GM12891 (cell line): ENCODE data around the gene RAB13. TPM values are rescaled to one million over a fixed set of nuclear protein-coding genes. Genes with fewer than 3 reads are reported as not detected.
"Not testable (repeated sequence)": the region's sequence is repeated elsewhere in the genome, so short reads cannot be mapped to it uniquely, and the experiment has no call there.

Source experiments
- DNase-seq: peaks from one replicate; pipeline ENCODE4 v3.0.0; 2011; ENCODE audit warnings: low spot score; ENCODE audit not compliant: insufficient read length
- FAIRE-seq: peaks from 2 replicates; lab custom pipeline; 2011; peaks lifted over from hg19 to GRCh38; lab: Jason Lieb, UNC
- PAX5 ChIP-seq: IDR thresholded peaks from 2 replicates; pipeline ENCODE4 v1.6.1; 2011; ENCODE audit warnings: low read length, moderate library complexity, mild to moderate bottlenecking; ENCODE audit not compliant: insufficient read depth, severe bottlenecking
- POLR2A ChIP-seq: IDR thresholded peaks from 2 replicates; pipeline ENCODE4 v1.6.1; 2011; ENCODE audit warnings: low read depth, low read length, control low read depth
- POLR2AphosphoS5 ChIP-seq: IDR thresholded peaks from 2 replicates; pipeline ENCODE4 v1.6.1; 2011; ENCODE audit warnings: low read depth, low read length, control low read depth
- POU2F2 ChIP-seq: IDR thresholded peaks from 2 replicates; pipeline ENCODE4 v1.6.1; 2011; ENCODE audit warnings: low read depth, mild to moderate bottlenecking, control low read depth, low read length, moderate library complexity
- SPI1 ChIP-seq: IDR thresholded peaks from 2 replicates; pipeline ENCODE4 v1.6.1; 2011; ENCODE audit warnings: low read depth, low read length, control low read depth
- TAF1 ChIP-seq: IDR thresholded peaks from 2 replicates; pipeline ENCODE4 v1.6.1; 2011; ENCODE audit warnings: low read depth, low read length, control low read depth
- polyA plus RNA-seq: library from polyadenylated mRNA; unstranded; fragments of >200 nt; gene quantifications from one replicate; pipeline ENCODE4 v1.2.1, GENCODE V29; 2012; ENCODE audit warnings: low read depth, missing spikeins, inconsistent platforms; ENCODE audit not compliant: missing spikeins

RAB13 gene
- 109 TPM for polyA plus RNA-seq

- TF ChIP-seq POU2F2 (no peak), SPI1 (no peak), POLR2A (no peak), TAF1 (no peak), PAX5 (no peak), POLR2AphosphoS5 (no peak)
- DNase-seq: no peak
- no peak for FAIRE-seq
These were observed at the start of gene RAB13 for GRCh38 chr1:153985941-153986761. TSS of gene RAB13 (minus strand) at chr1:153986339. CDS start at chr1:153986236, 103 bp downstream.

- not testable (repeated sequence) for DNase-seq, FAIRE-seq
These were observed 47.6 kb upstream of the RAB13 start for GRCh38 chr1:154033697-154034096.

GRCh38 chr1:154019940-154020339 lies 33.8 kb upstream of the RAB13 start:
- DNase-seq: no peak
- TF ChIP-seq SPI1 (no peak), PAX5 (no peak), POLR2AphosphoS5 (no peak), POLR2A (no peak), POU2F2 (no peak)
- no peak for FAIRE-seq

GRCh38 chr1:154019269-154019668 lies 33.1 kb upstream of the RAB13 start:
- FAIRE-seq (no peak), DNase-seq (no peak)
- TF ChIP-seq POU2F2 (no peak), SPI1 (no peak), POLR2AphosphoS5 (no peak), PAX5 (no peak), POLR2A (no peak), TAF1 (no peak)

- FAIRE-seq: no peak
- DNase-seq: no peak
- TF ChIP-seq POU2F2 (no peak), SPI1 (no peak), TAF1 (no peak)
These were observed 28.2 kb upstream of the RAB13 start for GRCh38 chr1:154014154-154014907.

GRCh38 chr1:154012543-154012942 lies 26.4 kb upstream of the RAB13 start:
- not testable (repeated sequence) for DNase-seq, FAIRE-seq

- DNase-seq: no peak
- no peak for FAIRE-seq
- TF ChIP-seq PAX5: no peak
These were observed 26.0 kb upstream of the RAB13 start for GRCh38 chr1:154012129-154012528.

GRCh38 chr1:154006136-154006535 lies 20.0 kb upstream of the RAB13 start:
- TF ChIP-seq SPI1 (no peak), TAF1 (no peak), POLR2AphosphoS5 (no peak), POLR2A (no peak), POU2F2 (no peak), PAX5 (no peak)
- DNase-seq: no peak
- FAIRE-seq: no peak

- TF ChIP-seq TAF1 (no peak), POLR2AphosphoS5 (no peak), POLR2A (no peak), PAX5 (no peak), SPI1 (no peak), POU2F2 (no peak)
- FAIRE-seq (no peak), DNase-seq (no peak)
These were observed 14.3 kb upstream of the RAB13 start for GRCh38 chr1:154000420-154000819.

GRCh38 chr1:153996882-153997281 lies 10.7 kb upstream of the RAB13 start:
- FAIRE-seq, DNase-seq: not testable (repeated sequence)

- DNase-seq: no peak
- TF ChIP-seq PAX5 (no peak), POLR2AphosphoS5 (peak; percentile 56; the same call in 1 of the 2 replicates)
- no peak for FAIRE-seq
These were observed 9.5 kb upstream of the RAB13 start for GRCh38 chr1:153995640-153996039.

GRCh38 chr1:153995202-153995601 lies 9.1 kb upstream of the RAB13 start:
- no peak for TF ChIP-seq POU2F2
- TF ChIP-seq SPI1: no peak
- TF ChIP-seq POLR2AphosphoS5: no peak
- TF ChIP-seq PAX5: no peak
- TF ChIP-seq POLR2A: no peak
- TF ChIP-seq TAF1: no peak
- DNase-seq: no peak
- no peak for FAIRE-seq
